GM12878 (cell line): ENCODE data around the gene HCAR3. TPM values are rescaled to one million over a fixed set of nuclear protein-coding genes. Genes with fewer than 3 reads are reported as not detected.

Experiments
- ATAC-seq: fragments of 200-7000 bp; cut with Tn5 transposase; 3 replicates; pipeline ENCODE4 v1.9.1; 2020; ENCODE audit warnings: mild to moderate bottlenecking, moderate library complexity
- BruUV-seq: library from RNA; stranded (reverse); fragments of 400-500 nt; replicated peaks from 2 replicates; lab custom pipeline; 2021; lab: Mats Ljungman, UMichigan
- CTCF ChIA-PET: fragments of 300-600 bp; sonication (Branson Sonifier 250); formaldehyde crosslinking; extraction: SDS; loops from one replicate; lab custom pipeline; 2021; ENCODE audit warnings: inconsistent platforms; lab: Yijun Ruan, JAX
- POLR2A ChIA-PET: fragments of 350-600 bp; formaldehyde crosslinking; extraction: SDS; loops from one replicate; lab custom pipeline; 2021; ENCODE audit warnings: inconsistent platforms; lab: Charles Lee
- RAD21 ChIA-PET: fragments of 300-600 bp; sonication (Branson Sonifier 250); formaldehyde crosslinking; loops from one replicate; lab custom pipeline; 2023; ENCODE audit warnings: antibody characterized with exemption; ENCODE audit not compliant: unreplicated experiment; lab: Charles Lee
- SMC1A ChIA-PET: fragments of 300-600 bp; sonication (Branson Sonifier 250); formaldehyde crosslinking; loops from one replicate; lab custom pipeline; 2023; ENCODE audit not compliant: unreplicated experiment, uncharacterized antibody; lab: Charles Lee
- DNase-seq: peaks from one replicate; pipeline ENCODE4 v3.0.0-alpha.2; 2011; ENCODE audit warnings: low read depth, low spot score
- FAIRE-seq: peaks from 3 replicates; lab custom pipeline; 2011; peaks lifted over from hg19 to GRCh38; lab: Jason Lieb, UNC
- H2AFZ ChIP-seq: 2 replicates; pipeline ENCODE4 v1.6.0; 2011; ENCODE audit warnings: low read depth, low read length, control low read depth; ENCODE audit not compliant: control insufficient read depth
- H3K27ac ChIP-seq: 2 replicates; pipeline ENCODE4 v1.5.1; 2011; ENCODE audit warnings: control low read depth; ENCODE audit not compliant: control insufficient read depth, insufficient read depth
- H3K27me3 ChIP-seq, 2 experiments: replicated peaks in 1 of 2; 2 replicates each; pipeline versions ENCODE4 v1.6.0 to v1.6.1; 2011; ENCODE audit warnings: low read length in 1 of 2; ENCODE audit not compliant: control insufficient read depth in 2 of 2, insufficient read depth in 2 of 2
- H3K36me3 ChIP-seq, 2 experiments: 2 replicates each; pipeline ENCODE4 v1.5.1; 2011; ENCODE audit warnings: low read length in 1 of 2; ENCODE audit not compliant: control insufficient read depth in 2 of 2, insufficient read depth in 2 of 2
- H3K4me1 ChIP-seq: 2 replicates; pipeline ENCODE4 v1.6.1; 2011; ENCODE audit warnings: mild to moderate bottlenecking, low read length, moderate library complexity, mixed read lengths; ENCODE audit not compliant: control insufficient read depth, insufficient read depth
- H3K4me2 ChIP-seq: 2 replicates; pipeline ENCODE4 v1.6.0; 2011; ENCODE audit warnings: control low read depth; ENCODE audit not compliant: control insufficient read depth, insufficient read depth
- H3K4me3 ChIP-seq: fragments of 200-600 bp; sonication (generic); 2 replicates; pipeline ENCODE4 v1.5.1; 2016
- H3K79me2 ChIP-seq: 2 replicates; pipeline ENCODE4 v1.6.0; 2011; ENCODE audit warnings: low read length; ENCODE audit not compliant: control insufficient read depth, insufficient read depth
- H3K9ac ChIP-seq: 2 replicates; pipeline ENCODE4 v1.8.0; 2011; ENCODE audit warnings: low read length, control low read depth, mixed read lengths; ENCODE audit not compliant: control insufficient read depth, insufficient read depth
- H3K9me3 ChIP-seq: replicated peaks from 3 replicates; pipeline ENCODE4 v1.5.1; 2011; ENCODE audit warnings: mild to moderate bottlenecking, low read length; ENCODE audit not compliant: control insufficient read depth, insufficient read depth
- H4K20me1 ChIP-seq: 2 replicates; pipeline ENCODE4 v1.6.0; 2011; ENCODE audit not compliant: control insufficient read depth, insufficient read depth
- EED ChIP-seq: sonication (generic); IDR thresholded peaks from 2 replicates; pipeline ENCODE4 v1.6.1; 2016; ENCODE audit warnings: antibody characterized with exemption, low read depth
- EGR1 ChIP-seq, 2 experiments: IDR thresholded peaks; 1 replicate in 1 of 2; 2 replicates in 1 of 2; pipeline ENCODE4 v1.6.1; 2011 to 2012; ENCODE audit warnings: low read depth in 2 of 2, low read length in 2 of 2, borderline replicate concordance in 1 of 2, mild to moderate bottlenecking in 1 of 2, moderate library complexity in 1 of 2
- PML ChIP-seq: IDR thresholded peaks from 2 replicates; pipeline ENCODE4 v1.6.1; 2012; ENCODE audit warnings: low read length, inconsistent platforms
- RCOR1 ChIP-seq: conservative IDR thresholded peaks from 2 replicates; pipeline ENCODE4 v1.6.1; 2012; ENCODE audit warnings: low read depth, low read length, improper control_type of control experiment
- RUNX3 ChIP-seq: IDR thresholded peaks from 2 replicates; pipeline ENCODE4 v1.6.1; 2012; ENCODE audit warnings: low read length, inconsistent platforms
- SPI1 ChIP-seq: IDR thresholded peaks from 2 replicates; pipeline ENCODE4 v1.6.1; 2011; ENCODE audit warnings: low read depth, mild to moderate bottlenecking, low read length, moderate library complexity, borderline replicate concordance; ENCODE audit not compliant: insufficient read depth
- WGBS: methylation state at CpG from one replicate; pipeline ENCODE4 v1.1.6; 2016; ENCODE audit warnings: low lambda C conversion rate; ENCODE audit not compliant: insufficient replicate concordance, insufficient coverage; ENCODE audit errors: missing lambda C conversion rate; 5-methylcytosine and 5-hydroxymethylcytosine counted together
- in situ Hi-C: fragments of 300-500 bp; cut with MboI; formaldehyde crosslinking; loops from 9 replicates; pipeline ENCODE4 v1.14.3; 2018; ENCODE audit warnings: mixed read lengths
- intact Hi-C: fragments of 100-400 bp; cut with micrococcal nuclease; formaldehyde crosslinking; loops from one replicate; pipeline ENCODE4 v1.14.2; 2022; ENCODE audit not compliant: unreplicated experiment
- polyA plus RNA-seq, 11 experiments: library from polyadenylated mRNA; depleted of rRNA in 4 of 11; unstranded in 6 of 11; stranded (reverse) in 5 of 11; fragments of >200 nt; fragmentation: Nextera tagmentation in 4 of 11; fragmentation: Illumina TruSeq in 1 of 11; extraction: Ambion mirVana in 4 of 11; extraction: Trizol in 1 of 11; gene quantifications; 1 replicate in 1 of 11; 2 replicates in 10 of 11; pipeline versions ENCODE4 v1.2.1 to v1.2.3, GENCODE V29; 2011 to 2016; ENCODE audit warnings: inconsistent platforms in 2 of 11, missing spikeins in 2 of 11, low read depth in 1 of 11
- total RNA-seq, 4 experiments: library from RNA; depleted of rRNA in 3 of 4; stranded (reverse); fragments of >200 nt in 3 of 4; fragmentation: Illumina TruSeq in 1 of 4; extraction: Trizol in 1 of 4; gene quantifications; 2 replicates each; pipeline versions ENCODE4 v1.2.1 to v1.2.3, GENCODE V29; 2013 to 2021

The HCAR3 gene
- total and polyA plus RNA-seq, 10 of the 15 experiments (the other 5 are each of a cell fraction or from before 2014, with no cell fraction given) = 0.57 to 3.0 (median 2.2) TPM

GRCh38 chr12:122732170-122732569 lies 15.6 kb upstream of the HCAR3 start:
- H3K4me2 ChIP-seq = no peak overlapping the region
- CTCF ChIA-PET = no interaction called here
- POLR2A ChIA-PET = interaction anchor here (1.4 kb wide), 1 partner anchor 10 kb away, joined by 3 read pairs; no protein-coding TSS in a partner anchor
- H3K4me1 ChIP-seq = peaks cover 18% of the 10 kb centered on the region
- no peaks in the 10 kb centered on the region for H3K36me3 ChIP-seq
- WGBS = 56% methylated on average over 3 of the region's 3 CpGs
- peaks cover 2% of the 10 kb centered on the region; the same call in 1 of the 3 replicates for H3K9me3 ChIP-seq
- no TSS peak for BruUV-seq
- FAIRE-seq (no peak), ATAC-seq (no peak), DNase-seq (no peak)
- no peak overlapping the region for H3K27ac ChIP-seq
- no peak overlapping the region for H2AFZ ChIP-seq
- H4K20me1 ChIP-seq = no peaks in the 10 kb centered on the region
- RAD21 ChIA-PET = interaction anchor here (1.0 kb wide), 1 partner anchor 12 kb away, joined by 3 read pairs; no protein-coding TSS in a partner anchor
- intact Hi-C loops = no loop called here
- no peak overlapping the region for H3K9ac ChIP-seq
- no peaks in the 10 kb centered on the region for H3K27me3 ChIP-seq
- TF ChIP-seq RCOR1 = no peak
- peak; percentile 50; the same call in 1 of the 2 replicates for TF ChIP-seq RUNX3
- peak; percentile 26; the same call in 1 of the 2 replicates for TF ChIP-seq SPI1
- TF ChIP-seq PML = no peak
- 0 out of 2 replicates have a peak, but pooled peaks have one; percentile 35 for TF ChIP-seq EED
- 0 out of 3 replicates have a peak, but pooled peaks of 1 of the 2 experiments have one; percentile 12 for TF ChIP-seq EGR1 (IDR thresholded peaks at IDR 0.05; ENCODE audit: borderline replicate concordance in 1 of 2, low read depth in 2 of 2, low read length in 2 of 2)
- in situ Hi-C loops = no loop called here
- SMC1A ChIA-PET = interaction anchor here (0.7 to 2.3 kb wide), 4 partner anchors 10 to 94 kb away, joined by 3 to 7 read pairs (median 4); no protein-coding TSS in a partner anchor
- no peak overlapping the region for H3K4me3 ChIP-seq
- H3K79me2 ChIP-seq = no peaks in the 10 kb centered on the region
